CD4-positive, alpha-beta memory T cell (primary cell): ENCODE results near the gene DUOX2. TPM values are rescaled to one million over a fixed set of nuclear protein-coding genes. Genes with fewer than 3 reads are reported as not detected.
A peak's percentile ranks its signal among the peaks of the same experiment; 100 is the strongest.
"Not testable (repeated sequence)": the region's sequence is repeated elsewhere in the genome, so short reads cannot be mapped to it uniquely, and the experiment has no call there.

Experiments
- CTCF ChIA-PET: fragments of 350-600 bp; sonication (Branson Sonifier 250); formaldehyde crosslinking; loops from one replicate; lab custom pipeline; 2021; ENCODE audit warnings: inconsistent platforms; ENCODE audit not compliant: partially characterized antibody; lab: Charles Lee
- POLR2A ChIA-PET: fragments of 350-600 bp; sonication (Branson Sonifier 250); formaldehyde crosslinking; loops from one replicate; lab custom pipeline; 2021; ENCODE audit not compliant: partially characterized antibody; lab: Charles Lee
- DNase-seq, 5 donors: peaks; one replicate each; pipeline versions ENCODE4 v3.0.0 to v3.0.0-alpha.2; 2020 to 2022; ENCODE audit warnings: mixed read lengths in 1 of 5
- H3K27ac ChIP-seq: one replicate; pipeline ENCODE4 v1.7.0; 2013; ENCODE audit warnings: low read depth, low read length
- H3K27me3 ChIP-seq: 2 replicates; pipeline ENCODE4 v1.7.0; 2013; ENCODE audit warnings: mild to moderate bottlenecking, low read length, moderate library complexity; ENCODE audit not compliant: insufficient read depth
- H3K36me3 ChIP-seq: 2 replicates; pipeline ENCODE4 v1.7.0; 2013; ENCODE audit warnings: mild to moderate bottlenecking, low read length, moderate library complexity; ENCODE audit not compliant: insufficient read depth
- H3K4me1 ChIP-seq: 2 replicates; pipeline ENCODE4 v1.7.0; 2013; ENCODE audit warnings: mild to moderate bottlenecking, low read length, moderate library complexity; ENCODE audit not compliant: insufficient read depth
- H3K4me3 ChIP-seq, 2 donors: one replicate each; pipeline ENCODE4 v1.7.0; 2013; ENCODE audit warnings: low read length in 2 of 2, mild to moderate bottlenecking in 1 of 2
- H3K9me3 ChIP-seq, 2 donors: one replicate each; pipeline ENCODE4 v1.7.0; 2013; ENCODE audit warnings: low read length in 2 of 2, control low read depth in 1 of 2; ENCODE audit not compliant: control insufficient read depth in 1 of 2
- H3K27ac Mint-ChIP-seq, 7 donors: one replicate each; pipeline ENCODE4 v1.8.0; 2020 to 2021; ENCODE audit warnings: mixed read lengths in 7 of 7, mild to moderate bottlenecking in 6 of 7, inconsistent platforms in 3 of 7, moderate library complexity in 3 of 7
- H3K27me3 Mint-ChIP-seq, 2 donors: one replicate each; pipeline ENCODE4 v1.8.0; 2020 to 2021; ENCODE audit warnings: mixed read lengths in 2 of 2
- H3K36me3 Mint-ChIP-seq, 2 donors: one replicate each; pipeline ENCODE4 v1.8.0; 2020 to 2021; ENCODE audit warnings: mixed read lengths in 2 of 2, inconsistent platforms in 1 of 2, mild to moderate bottlenecking in 1 of 2
- H3K4me1 Mint-ChIP-seq, 4 donors: one replicate each; pipeline ENCODE4 v1.8.0; 2020 to 2021; ENCODE audit warnings: mixed read lengths in 4 of 4, mild to moderate bottlenecking in 1 of 4
- H3K4me3 Mint-ChIP-seq, 8 donors: one replicate each; pipeline ENCODE4 v1.8.0; 2020 to 2021; ENCODE audit warnings: mixed read lengths in 8 of 8, mild to moderate bottlenecking in 7 of 8, moderate library complexity in 6 of 8, inconsistent platforms in 3 of 8
- H3K9me3 Mint-ChIP-seq, 8 donors: one replicate each; pipeline ENCODE4 v1.8.0; 2020 to 2021; ENCODE audit warnings: mixed read lengths in 8 of 8, mild to moderate bottlenecking in 5 of 8, inconsistent platforms in 3 of 8, moderate library complexity in 1 of 8
- intact Hi-C: fragments of 100-400 bp; cut with micrococcal nuclease; formaldehyde crosslinking; loops from one replicate; pipeline ENCODE4 v1.15.1; 2023
- polyA plus RNA-seq, 2 donors: library from polyadenylated mRNA; unstranded; fragments of 300-500 nt; fragmentation: Illumina TruSeq; gene quantifications; one replicate each; pipeline ENCODE4 v1.2.3, GENCODE V29; 2021
- total RNA-seq, 2 experiments: library from RNA; stranded (reverse); gene quantifications; one replicate each; pipeline ENCODE4 v1.2.3, GENCODE V29; 2021

The DUOX2 gene
- total and polyA plus RNA-seq, 4 experiments from 2014 or later, result 0.02 to 0.06 (median 0.06) TPM; not detected in 1

DNA sequence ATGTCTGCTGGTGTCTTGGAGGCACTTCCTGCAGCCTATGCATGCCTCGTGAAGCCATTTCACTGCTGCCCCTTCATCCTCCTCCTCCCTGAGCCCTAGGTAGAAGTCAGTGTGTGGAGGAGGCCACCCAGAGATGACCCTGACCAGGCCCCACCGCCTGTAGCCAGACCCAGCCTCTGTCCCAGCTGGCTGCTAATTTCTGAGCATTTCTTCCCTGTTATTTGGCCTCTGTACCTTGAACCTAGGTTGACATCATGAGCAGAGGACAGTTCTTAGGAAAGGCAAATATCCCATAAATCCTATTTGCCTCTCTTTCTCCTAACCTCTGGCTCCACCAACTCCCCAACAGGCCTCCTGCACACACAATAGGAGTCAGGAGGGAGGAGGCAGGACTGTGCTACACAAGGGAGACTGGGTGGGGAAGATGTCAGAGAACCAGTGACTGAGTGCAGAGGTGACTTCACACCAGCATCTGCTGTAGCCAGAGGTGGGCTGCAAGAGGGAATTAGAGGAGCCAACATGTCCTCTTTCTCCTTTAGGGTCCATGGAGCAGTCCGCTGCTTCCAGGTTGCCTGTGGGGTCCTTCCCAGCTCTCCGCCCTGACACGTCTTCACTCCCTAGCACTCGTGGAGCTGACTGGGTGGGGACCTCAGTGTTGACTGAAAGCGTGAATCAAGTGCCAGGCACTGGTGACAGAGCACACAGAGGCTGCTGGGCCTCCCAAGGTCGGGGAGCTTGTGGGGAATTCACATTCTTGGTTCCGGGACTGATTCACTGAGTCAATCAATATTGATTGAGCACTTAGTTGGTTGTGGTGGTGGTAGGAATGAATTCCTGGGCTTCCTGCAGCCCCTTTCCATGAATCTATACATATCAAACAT lies 38.3 kb downstream of the DUOX2 start:
- H3K27ac Mint-ChIP-seq, H3K36me3 ChIP-seq, CTCF ChIA-PET, H3K4me1 Mint-ChIP-seq, H3K4me1 ChIP-seq, intact Hi-C loops, H3K36me3 Mint-ChIP-seq, H3K4me3 Mint-ChIP-seq, H3K27ac ChIP-seq, DNase-seq, H3K4me3 ChIP-seq, H3K27me3 Mint-ChIP-seq, POLR2A ChIA-PET, H3K9me3 Mint-ChIP-seq, H3K9me3 ChIP-seq, H3K27me3 ChIP-seq: not testable (repeated sequence)

DNA sequence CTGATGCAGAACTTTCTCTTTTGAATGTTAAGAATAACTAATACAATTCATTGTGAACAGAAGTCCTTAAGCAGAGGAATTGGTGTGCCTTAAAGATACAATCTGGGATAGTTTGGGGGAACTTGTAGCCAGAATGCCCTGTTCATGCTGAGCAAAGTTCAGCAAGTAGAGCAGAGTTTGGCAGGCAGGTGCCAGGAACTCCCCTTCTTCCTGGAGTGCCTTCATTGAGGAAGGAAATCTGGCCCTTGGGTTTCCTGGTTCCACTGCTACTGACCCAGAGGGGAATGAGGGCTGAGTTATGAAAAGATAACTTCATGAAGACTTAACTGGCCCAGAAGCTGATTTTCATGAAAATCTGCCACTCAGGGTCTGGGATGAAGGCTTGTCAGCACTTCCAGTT lies 40.4 kb downstream of the DUOX2 start:
- H3K27ac ChIP-seq, intact Hi-C loops, H3K27me3 ChIP-seq, H3K4me1 Mint-ChIP-seq, H3K27me3 Mint-ChIP-seq, H3K9me3 ChIP-seq, CTCF ChIA-PET, POLR2A ChIA-PET, DNase-seq, H3K36me3 Mint-ChIP-seq, H3K27ac Mint-ChIP-seq, H3K9me3 Mint-ChIP-seq, H3K36me3 ChIP-seq, H3K4me3 ChIP-seq, H3K4me1 ChIP-seq, H3K4me3 Mint-ChIP-seq: not testable (repeated sequence)

- H3K36me3 ChIP-seq, H3K27ac Mint-ChIP-seq, H3K9me3 ChIP-seq, H3K9me3 Mint-ChIP-seq, H3K4me1 ChIP-seq, H3K27me3 ChIP-seq, H3K27ac ChIP-seq, CTCF ChIA-PET, DNase-seq, H3K4me3 ChIP-seq, intact Hi-C loops, H3K27me3 Mint-ChIP-seq, POLR2A ChIA-PET, H3K4me3 Mint-ChIP-seq, H3K4me1 Mint-ChIP-seq: not testable (repeated sequence)
- peaks cover 11 to 15% of the 10 kb centered on the region in 2 donors for H3K36me3 Mint-ChIP-seq
Measured at GRCh38 chr15:45069942-45070360, 44.0 kb downstream of the DUOX2 start.

GRCh38 chr15:45064386-45064785 lies 49.6 kb downstream of the DUOX2 start:
- Histone ChIP-seq H3K9me3 (no peaks in the 10 kb centered on the region), H3K36me3 (no peaks in the 10 kb centered on the region), H3K27ac (no peak overlapping the region), H3K27me3 (no peaks in the 10 kb centered on the region), H3K4me3 (no peak overlapping the region), H3K4me1 (no peaks in the 10 kb centered on the region)
- intact Hi-C loops, result no loop called here
- Mint-ChIP-seq H3K4me1 (peaks cover 0 to 8% (median 5%) of the 10 kb centered on the region in 4 donors), H3K27me3 (no peaks in the 10 kb centered on the region), H3K9me3 (no peaks in the 10 kb centered on the region), H3K4me3 (no peak overlapping the region), H3K27ac (peak overlapping the region in 1 of 7 donors; percentile 69), H3K36me3 (peaks cover 11 to 25% of the 10 kb centered on the region in 2 donors)
- CTCF ChIA-PET, result no interaction called here
- POLR2A ChIA-PET, result no interaction called here
- no peak for DNase-seq

- CTCF ChIA-PET, H3K9me3 ChIP-seq, H3K4me1 ChIP-seq, DNase-seq, H3K36me3 ChIP-seq, H3K27me3 ChIP-seq, POLR2A ChIA-PET, H3K27me3 Mint-ChIP-seq, H3K4me3 Mint-ChIP-seq, H3K4me3 ChIP-seq, H3K9me3 Mint-ChIP-seq, H3K4me1 Mint-ChIP-seq, intact Hi-C loops, H3K27ac Mint-ChIP-seq, H3K27ac ChIP-seq: not testable (repeated sequence)
- H3K36me3 Mint-ChIP-seq, result peaks cover 7 to 30% of the 10 kb centered on the region in 2 donors
Measured at GRCh38 chr15:45062301-45062700, 51.7 kb downstream of the DUOX2 start.

GRCh38 chr15:45058690-45059675 lies 55.0 kb downstream of the DUOX2 start:
- CTCF ChIA-PET, H3K36me3 ChIP-seq, H3K27ac Mint-ChIP-seq, H3K4me1 ChIP-seq, DNase-seq, H3K4me3 ChIP-seq, H3K27me3 Mint-ChIP-seq, H3K9me3 ChIP-seq, H3K9me3 Mint-ChIP-seq, POLR2A ChIA-PET, intact Hi-C loops, H3K27ac ChIP-seq, H3K4me3 Mint-ChIP-seq, H3K4me1 Mint-ChIP-seq, H3K27me3 ChIP-seq: not testable (repeated sequence)
- H3K36me3 Mint-ChIP-seq, result peaks cover 7 to 28% of the 10 kb centered on the region in 2 donors

- H3K4me1 ChIP-seq, H3K4me3 Mint-ChIP-seq, H3K4me1 Mint-ChIP-seq, H3K27ac Mint-ChIP-seq, H3K4me3 ChIP-seq, H3K9me3 ChIP-seq, H3K27ac ChIP-seq, H3K36me3 ChIP-seq, DNase-seq, POLR2A ChIA-PET, H3K27me3 Mint-ChIP-seq, intact Hi-C loops, H3K27me3 ChIP-seq: not testable (repeated sequence)
- Mint-ChIP-seq H3K36me3 (peaks cover 26 to 52% of the 10 kb centered on the region in 2 donors), H3K9me3 (peaks cover 0 to 23% (median 12%) of the 10 kb centered on the region in 8 donors)
- CTCF ChIA-PET, result interaction anchor here (1.2 kb wide), 1 partner anchor 65 kb away, joined by 3 read pairs; no protein-coding TSS in a partner anchor
Measured at GRCh38 chr15:45052676-45053075, 61.3 kb downstream of the DUOX2 start.
